Measurements from ENCODE around the gene AGBL5.

The AGBL5 gene

DNA sequence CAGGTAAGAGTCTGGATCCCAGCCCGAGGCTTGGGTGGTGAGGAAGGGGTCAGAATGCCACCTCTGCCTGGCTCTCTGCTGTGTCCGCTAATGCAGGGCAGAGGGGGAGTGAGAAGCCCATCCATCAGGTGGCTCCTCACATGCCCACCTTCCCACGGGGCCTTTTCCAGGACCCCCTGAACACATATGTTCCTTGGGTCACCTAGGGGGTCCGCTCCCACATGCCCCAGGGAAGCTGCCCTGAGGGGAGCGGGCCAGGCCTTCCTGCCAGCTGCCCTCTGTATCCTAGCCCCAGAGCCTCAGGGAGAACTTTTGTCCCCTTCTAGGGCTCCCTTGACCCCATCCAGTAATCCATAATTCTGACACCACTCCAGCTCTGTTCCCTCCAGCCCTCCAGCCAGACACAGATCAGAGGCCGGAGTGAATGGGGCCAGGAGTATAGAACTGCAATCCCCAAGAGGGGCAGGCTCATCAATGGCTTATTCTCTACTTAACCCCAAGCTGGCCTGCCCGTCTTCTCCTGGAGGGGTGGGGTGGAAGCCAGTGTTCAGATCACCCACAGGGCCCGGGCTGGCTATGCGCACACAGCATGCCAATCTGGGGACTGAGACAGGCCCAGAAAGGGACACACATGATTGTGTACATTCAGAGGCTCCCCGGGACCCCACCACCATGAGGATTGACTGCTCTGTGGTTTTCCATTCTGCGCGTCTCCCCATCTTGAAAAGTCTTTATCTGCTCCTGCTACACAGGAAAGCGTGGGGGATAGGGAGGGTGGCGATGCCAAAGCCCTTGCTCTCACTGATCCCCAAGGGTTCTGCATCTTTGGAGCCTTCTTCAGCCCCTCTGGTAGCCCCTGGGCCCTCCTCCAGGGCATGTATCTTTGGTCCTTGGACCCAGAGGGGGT is 28.0 kb downstream of the AGBL5 start:
- Mint-ChIP-seq H3K27me3 (ENCODE audit: low read depth, poor library complexity) (no peaks in the 10 kb centered on the region), H3K27ac (no peak overlapping the region), H3K9me3 (no peaks in the 10 kb centered on the region), H3K4me1 (peaks cover 78% of the 10 kb centered on the region), H3K36me3 (ENCODE audit: low read depth) (no peaks in the 10 kb centered on the region), H3K4me3 (peak overlapping the region; percentile 64)
- no peak for DNase-seq
- TF ChIP-seq, protein P1, sequence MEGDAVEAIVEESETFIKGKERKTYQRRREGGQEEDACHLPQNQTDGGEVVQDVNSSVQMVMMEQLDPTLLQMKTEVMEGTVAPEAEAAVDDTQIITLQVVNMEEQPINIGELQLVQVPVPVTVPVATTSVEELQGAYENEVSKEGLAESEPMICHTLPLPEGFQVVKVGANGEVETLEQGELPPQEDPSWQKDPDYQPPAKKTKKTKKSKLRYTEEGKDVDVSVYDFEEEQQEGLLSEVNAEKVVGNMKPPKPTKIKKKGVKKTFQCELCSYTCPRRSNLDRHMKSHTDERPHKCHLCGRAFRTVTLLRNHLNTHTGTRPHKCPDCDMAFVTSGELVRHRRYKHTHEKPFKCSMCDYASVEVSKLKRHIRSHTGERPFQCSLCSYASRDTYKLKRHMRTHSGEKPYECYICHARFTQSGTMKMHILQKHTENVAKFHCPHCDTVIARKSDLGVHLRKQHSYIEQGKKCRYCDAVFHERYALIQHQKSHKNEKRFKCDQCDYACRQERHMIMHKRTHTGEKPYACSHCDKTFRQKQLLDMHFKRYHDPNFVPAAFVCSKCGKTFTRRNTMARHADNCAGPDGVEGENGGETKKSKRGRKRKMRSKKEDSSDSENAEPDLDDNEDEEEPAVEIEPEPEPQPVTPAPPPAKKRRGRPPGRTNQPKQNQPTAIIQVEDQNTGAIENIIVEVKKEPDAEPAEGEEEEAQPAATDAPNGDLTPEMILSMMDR (IDR thresholded peaks at IDR 0.05): no peak

DNA sequence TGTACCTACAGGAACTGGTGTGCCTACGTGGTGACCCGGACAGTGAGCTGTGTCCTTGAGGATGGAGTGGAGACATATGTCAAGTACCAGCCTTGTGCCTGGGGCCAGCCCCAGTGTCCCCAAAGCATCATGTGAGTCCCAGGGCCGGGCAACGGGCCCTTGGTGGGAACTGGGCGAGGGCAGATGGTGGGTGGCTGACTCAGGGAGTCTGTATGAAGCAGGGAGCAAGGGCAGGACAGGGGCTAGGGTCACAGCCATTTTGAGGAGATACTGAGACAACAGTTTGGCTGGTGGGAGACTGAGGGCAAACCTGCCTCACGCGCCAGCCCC is 28.6 kb downstream of the AGBL5 start:
- H3K4me1 Mint-ChIP-seq: peaks cover 72% of the 10 kb centered on the region
- peaks cover under 1% of the 10 kb centered on the region for H3K27me3 Mint-ChIP-seq (ENCODE audit: low read depth, poor library complexity)
- no peak for DNase-seq
- H3K9me3 Mint-ChIP-seq: no peaks in the 10 kb centered on the region
- no peaks in the 10 kb centered on the region for H3K36me3 Mint-ChIP-seq (ENCODE audit: low read depth)
- H3K27ac Mint-ChIP-seq: peak overlapping the region; percentile 72
- TF ChIP-seq, protein P1 (IDR thresholded peaks at IDR 0.05): no peak
- H3K4me3 Mint-ChIP-seq: peak overlapping the region; percentile 64

DNA sequence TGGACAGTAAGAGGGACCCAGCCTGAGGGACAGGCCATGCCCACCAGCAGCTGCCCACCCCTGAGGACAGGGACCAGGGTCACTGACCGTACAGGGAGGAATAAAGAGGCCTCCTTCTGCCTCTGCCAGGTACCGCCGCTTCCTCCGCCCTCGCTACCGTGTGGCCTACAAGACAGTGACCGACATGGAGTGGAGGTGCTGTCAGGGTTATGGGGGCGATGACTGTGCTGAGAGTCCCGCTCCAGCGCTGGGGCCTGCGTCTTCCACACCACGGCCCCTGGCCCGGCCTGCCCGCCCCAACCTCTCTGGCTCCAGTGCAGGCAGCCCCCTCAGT is 29.1 kb downstream of the AGBL5 start:
- TF ChIP-seq, protein P1 (IDR thresholded peaks at IDR 0.05): no peak
- peaks cover 72% of the 10 kb centered on the region for H3K4me1 Mint-ChIP-seq
- H3K36me3 Mint-ChIP-seq (ENCODE audit: low read depth): no peaks in the 10 kb centered on the region
- peak overlapping the region; percentile 72 for H3K4me3 Mint-ChIP-seq
- H3K9me3 Mint-ChIP-seq: no peaks in the 10 kb centered on the region
- peaks cover 5% of the 10 kb centered on the region for H3K27me3 Mint-ChIP-seq (ENCODE audit: low read depth, poor library complexity)
- H3K27ac Mint-ChIP-seq: no peak overlapping the region
- DNase-seq: no peak

DNA sequence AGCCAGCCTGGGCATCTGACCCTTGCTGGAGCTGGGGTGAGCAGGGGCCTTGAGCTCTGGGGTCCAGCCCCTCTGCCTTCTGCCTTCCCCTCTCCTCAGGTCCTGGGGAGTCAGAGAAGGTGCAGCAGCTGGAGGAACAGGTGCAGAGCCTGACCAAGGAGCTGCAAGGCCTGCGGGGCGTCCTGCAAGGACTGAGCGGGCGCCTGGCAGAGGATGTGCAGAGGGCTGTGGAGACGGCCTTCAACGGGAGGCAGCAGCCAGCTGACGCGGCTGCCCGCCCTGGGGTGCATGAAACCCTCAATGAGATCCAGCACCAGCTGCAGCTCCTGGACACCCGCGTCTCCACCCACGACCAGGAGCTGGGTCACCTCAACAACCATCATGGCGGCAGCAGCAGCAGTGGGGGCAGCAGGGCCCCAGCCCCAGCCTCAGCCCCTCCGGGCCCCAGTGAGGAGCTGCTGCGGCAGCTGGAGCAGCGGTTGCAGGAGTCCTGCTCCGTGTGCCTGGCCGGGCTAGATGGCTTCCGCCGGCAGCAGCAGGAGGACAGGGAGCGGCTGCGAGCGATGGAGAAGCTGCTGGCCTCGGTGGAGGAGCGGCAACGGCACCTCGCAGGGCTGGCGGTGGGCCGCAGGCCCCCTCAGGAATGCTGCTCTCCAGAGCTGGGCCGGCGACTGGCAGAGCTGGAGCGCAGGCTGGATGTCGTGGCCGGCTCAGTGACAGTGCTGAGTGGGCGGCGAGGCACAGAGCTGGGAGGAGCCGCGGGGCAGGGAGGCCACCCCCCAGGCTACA is 30.7 kb downstream of the AGBL5 start:
- TF ChIP-seq, protein P1 (IDR thresholded peaks at IDR 0.05): no peak
- Mint-ChIP-seq H3K27me3 (ENCODE audit: low read depth, poor library complexity) (peaks cover 12% of the 10 kb centered on the region), H3K36me3 (ENCODE audit: low read depth) (no peaks in the 10 kb centered on the region), H3K4me3 (no peak overlapping the region), H3K27ac (no peak overlapping the region), H3K9me3 (no peaks in the 10 kb centered on the region), H3K4me1 (peaks cover 61% of the 10 kb centered on the region)
- no peak for DNase-seq

DNA sequence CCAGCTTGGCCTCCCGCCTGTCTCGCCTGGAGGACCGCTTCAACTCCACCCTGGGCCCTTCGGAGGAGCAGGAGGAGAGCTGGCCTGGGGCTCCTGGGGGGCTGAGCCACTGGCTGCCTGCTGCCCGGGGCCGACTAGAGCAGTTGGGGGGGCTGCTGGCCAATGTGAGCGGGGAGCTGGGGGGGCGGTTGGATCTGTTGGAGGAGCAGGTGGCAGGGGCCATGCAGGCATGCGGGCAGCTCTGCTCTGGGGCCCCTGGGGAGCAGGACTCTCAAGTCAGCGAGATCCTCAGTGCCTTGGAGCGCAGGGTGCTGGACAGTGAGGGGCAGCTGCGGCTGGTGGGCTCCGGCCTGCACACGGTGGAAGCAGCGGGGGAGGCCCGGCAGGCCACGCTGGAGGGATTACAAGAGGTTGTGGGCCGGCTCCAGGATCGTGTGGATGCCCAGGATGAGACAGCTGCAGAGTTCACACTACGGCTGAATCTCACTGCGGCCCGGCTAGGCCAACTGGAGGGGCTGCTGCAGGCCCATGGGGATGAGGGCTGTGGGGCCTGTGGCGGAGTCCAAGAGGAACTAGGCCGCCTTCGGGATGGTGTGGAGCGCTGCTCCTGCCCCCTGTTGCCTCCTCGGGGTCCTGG is 31.4 kb downstream of the AGBL5 start:
- Mint-ChIP-seq H3K4me3 (no peak overlapping the region), H3K27me3 (ENCODE audit: low read depth, poor library complexity) (peaks cover 19% of the 10 kb centered on the region), H3K9me3 (no peaks in the 10 kb centered on the region), H3K4me1 (peaks cover 61% of the 10 kb centered on the region), H3K27ac (no peak overlapping the region), H3K36me3 (ENCODE audit: low read depth) (no peaks in the 10 kb centered on the region)
- no peak for DNase-seq
- TF ChIP-seq, protein P1 (IDR thresholded peaks at IDR 0.05): no peak
